Keratinocyte (primary cell): ENCODE measurements around the gene NRBF2.

Experiments
- CTCF ChIP-seq, 3 experiments: IDR thresholded peaks in 1 of 3; conservative IDR thresholded peaks in 1 of 3; optimal IDR thresholded peaks in 1 of 3; 2 replicates in 2 of 3; 3 replicates in 1 of 3; pipeline versions ENCODE3 to v1.5.1; 2011; ENCODE audit warnings: low read length in 3 of 3, mild to moderate bottlenecking in 3 of 3, moderate library complexity in 2 of 3, control low read depth in 1 of 3, inconsistent platforms in 1 of 3; ENCODE audit not compliant: insufficient read depth in 2 of 3; ENCODE audit errors: extremely low read depth in 1 of 3
- EZH2 ChIP-seq: IDR thresholded peaks from one replicate; pipeline ENCODE4 v1.6.1; 2012; ENCODE audit warnings: inconsistent platforms, mild to moderate bottlenecking, low read length, moderate library complexity

GRCh38 chr10:63094405-63094804 is 38.7 kb upstream of the NRBF2 start:
- TF ChIP-seq CTCF (optimal IDR thresholded peaks at IDR 0.05 in 1 of 3, IDR thresholded peaks at IDR 0.05 in 1 of 3, conservative IDR thresholded peaks at IDR 0.05 in 1 of 3; ENCODE audit: extremely low read depth in 1 of 3, insufficient read depth in 2 of 3, low read length in 3 of 3) (no peak), EZH2 (no peak)
